Stomach (tissue), 9 donors: ENCODE data around the gene FOXM1. TPM values are rescaled to one million over a fixed set of nuclear protein-coding genes. Genes with fewer than 3 reads are reported as not detected.

Source experiments
- DNase-seq, 2 donors: peaks; one replicate each; pipeline versions ENCODE4 v3.0.0 to v3.0.0-alpha.2; 2013 to 2019
- H3K27ac ChIP-seq, 5 donors: fragments of 200-600 bp in 4 of 5; sonication (generic) in 4 of 5; one replicate each; pipeline ENCODE4 v1.5.1; 2013 to 2019; ENCODE audit warnings: mild to moderate bottlenecking in 1 of 5, moderate library complexity in 1 of 5
- H3K27me3 ChIP-seq, 3 donors: fragments of 200-600 bp; sonication (generic); one replicate each; pipeline ENCODE4 v1.5.1; 2017 to 2019; ENCODE audit warnings: mixed run types in 1 of 3
- H3K36me3 ChIP-seq, 4 donors: fragments of 200-600 bp; sonication (generic); 1 replicate in 3 of 4; 2 replicates in 1 of 4; pipeline ENCODE4 v1.5.1; 2016 to 2019
- H3K4me1 ChIP-seq, 4 donors: fragments of 200-600 bp; sonication (generic); one replicate each; pipeline ENCODE4 v1.5.1; 2016 to 2019
- H3K4me3 ChIP-seq, 4 donors: fragments of 200-600 bp; sonication (generic) in 3 of 4; one replicate each; pipeline ENCODE4 v1.5.1; 2016 to 2019; ENCODE audit warnings: mild to moderate bottlenecking in 1 of 4
- H3K9me3 ChIP-seq, 4 donors: fragments of 200-600 bp; sonication (generic); one replicate each; pipeline ENCODE4 v1.5.1; 2016 to 2019
- EP300 ChIP-seq: sonication (generic); formaldehyde crosslinking; IDR thresholded peaks from one replicate; pipeline ENCODE4 v1.6.1; 2017; ENCODE audit warnings: antibody characterized with exemption
- POLR2A ChIP-seq, 4 donors: fragments of 450-650 bp; IDR thresholded peaks; one replicate each; pipeline ENCODE4 v1.6.1; 2016; ENCODE audit warnings: antibody characterized with exemption in 4 of 4, control low read depth in 2 of 4, mild to moderate bottlenecking in 1 of 4, moderate library complexity in 1 of 4
- POLR2AphosphoS5 ChIP-seq, 3 donors: sonication (generic); formaldehyde crosslinking; IDR thresholded peaks; one replicate each; pipeline ENCODE4 v1.6.1; 2016; ENCODE audit warnings: antibody characterized with exemption in 3 of 3
- WGBS, 5 donors: extraction: QIAGEN DNeasy Blood & Tissue Kit in 3 of 5; methylation state at CpG; one replicate each; pipeline versions ENCODE4 v1.1.5 to v1.1.7; 2013 to 2018; 5-methylcytosine and 5-hydroxymethylcytosine counted together
- intact Hi-C: fragments of 100-400 bp; cut with DNase I; formaldehyde crosslinking; loops from one replicate; pipeline ENCODE4 v1.15.1; 2023; ENCODE audit warnings: low total_unique reads
- polyA plus RNA-seq, 3 donors: library from polyadenylated mRNA; stranded (reverse); fragments of 200-250 nt; gene quantifications; one replicate each; pipeline ENCODE4 v1.2.3, GENCODE V29; 2013
- total RNA-seq, 5 donors: library from RNA; depleted of rRNA; stranded (reverse); fragments of >200 nt; gene quantifications; one replicate each; pipeline versions ENCODE4 v1.1.0 to v1.2.3, GENCODE V29; 2014 to 2016
- TF ChIP-seq, protein P1 (sequence below), 7 experiments: fragments of 450-650 bp in 4 of 7; fragments of 200-600 bp in 3 of 7; sonication (generic) in 3 of 7; IDR thresholded peaks; one replicate each; pipeline ENCODE4 v1.5.1; 2016 to 2019; ENCODE audit warnings: antibody characterized with exemption in 7 of 7, control low read depth in 2 of 7, mild to moderate bottlenecking in 1 of 7
- donor health status: healthy with polysubstance abuse.
- donor health status: Bipolar disorder and iron deficiency.
- donor health status: healthy.

Gene FOXM1
- total and polyA plus RNA-seq, 8 donors, result 3.5 to 23.2 (median 7.6) TPM; not detected in 1

DNA sequence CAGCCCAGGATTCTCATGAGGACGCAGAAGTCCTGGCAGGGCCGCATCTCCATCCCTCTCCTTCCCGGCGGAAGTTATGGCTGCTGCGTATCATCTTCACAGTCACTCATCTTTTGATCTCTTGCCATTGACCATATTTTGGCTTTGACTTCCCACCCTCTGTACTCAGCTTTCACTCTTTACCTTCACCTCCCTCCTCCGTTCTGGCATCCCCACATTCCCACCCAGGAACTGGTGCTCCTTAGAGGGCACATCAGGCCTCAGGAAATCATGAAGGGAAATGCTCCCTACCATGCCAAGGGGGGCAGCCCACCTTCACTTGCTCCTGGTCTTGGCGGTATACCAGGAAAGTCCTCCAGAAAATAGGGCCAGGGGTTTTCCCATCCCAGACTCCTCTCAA lies 21.4 kb downstream of the FOXM1 start:
- Histone ChIP-seq H3K4me3 (no peak overlapping the region), H3K36me3 (peaks cover 0 to 37% (median 14%) of the 10 kb centered on the region in 4 donors), H3K27me3 (no peaks in the 10 kb centered on the region), H3K4me1 (no peaks in the 10 kb centered on the region), H3K27ac (no peak overlapping the region), H3K9me3 (no peaks in the 10 kb centered on the region)
- no peak for TF ChIP-seq POLR2A (IDR thresholded peaks at IDR 0.05)
- TF ChIP-seq EP300, result no peak
- TF ChIP-seq, protein P1, sequence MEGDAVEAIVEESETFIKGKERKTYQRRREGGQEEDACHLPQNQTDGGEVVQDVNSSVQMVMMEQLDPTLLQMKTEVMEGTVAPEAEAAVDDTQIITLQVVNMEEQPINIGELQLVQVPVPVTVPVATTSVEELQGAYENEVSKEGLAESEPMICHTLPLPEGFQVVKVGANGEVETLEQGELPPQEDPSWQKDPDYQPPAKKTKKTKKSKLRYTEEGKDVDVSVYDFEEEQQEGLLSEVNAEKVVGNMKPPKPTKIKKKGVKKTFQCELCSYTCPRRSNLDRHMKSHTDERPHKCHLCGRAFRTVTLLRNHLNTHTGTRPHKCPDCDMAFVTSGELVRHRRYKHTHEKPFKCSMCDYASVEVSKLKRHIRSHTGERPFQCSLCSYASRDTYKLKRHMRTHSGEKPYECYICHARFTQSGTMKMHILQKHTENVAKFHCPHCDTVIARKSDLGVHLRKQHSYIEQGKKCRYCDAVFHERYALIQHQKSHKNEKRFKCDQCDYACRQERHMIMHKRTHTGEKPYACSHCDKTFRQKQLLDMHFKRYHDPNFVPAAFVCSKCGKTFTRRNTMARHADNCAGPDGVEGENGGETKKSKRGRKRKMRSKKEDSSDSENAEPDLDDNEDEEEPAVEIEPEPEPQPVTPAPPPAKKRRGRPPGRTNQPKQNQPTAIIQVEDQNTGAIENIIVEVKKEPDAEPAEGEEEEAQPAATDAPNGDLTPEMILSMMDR (IDR thresholded peaks at IDR 0.05), result no peak
- no peak for TF ChIP-seq POLR2AphosphoS5 (IDR thresholded peaks at IDR 0.05)
- 86 to 99% (median 93%) methylated on average over 7 of the region's 7 CpGs for WGBS, 5 donors
- intact Hi-C loops, result loop anchor here (10.0 kb wide), 2 partner anchors 89 to 179 kb away; no protein-coding TSS in a partner anchor
- DNase-seq, result no peak

DNA sequence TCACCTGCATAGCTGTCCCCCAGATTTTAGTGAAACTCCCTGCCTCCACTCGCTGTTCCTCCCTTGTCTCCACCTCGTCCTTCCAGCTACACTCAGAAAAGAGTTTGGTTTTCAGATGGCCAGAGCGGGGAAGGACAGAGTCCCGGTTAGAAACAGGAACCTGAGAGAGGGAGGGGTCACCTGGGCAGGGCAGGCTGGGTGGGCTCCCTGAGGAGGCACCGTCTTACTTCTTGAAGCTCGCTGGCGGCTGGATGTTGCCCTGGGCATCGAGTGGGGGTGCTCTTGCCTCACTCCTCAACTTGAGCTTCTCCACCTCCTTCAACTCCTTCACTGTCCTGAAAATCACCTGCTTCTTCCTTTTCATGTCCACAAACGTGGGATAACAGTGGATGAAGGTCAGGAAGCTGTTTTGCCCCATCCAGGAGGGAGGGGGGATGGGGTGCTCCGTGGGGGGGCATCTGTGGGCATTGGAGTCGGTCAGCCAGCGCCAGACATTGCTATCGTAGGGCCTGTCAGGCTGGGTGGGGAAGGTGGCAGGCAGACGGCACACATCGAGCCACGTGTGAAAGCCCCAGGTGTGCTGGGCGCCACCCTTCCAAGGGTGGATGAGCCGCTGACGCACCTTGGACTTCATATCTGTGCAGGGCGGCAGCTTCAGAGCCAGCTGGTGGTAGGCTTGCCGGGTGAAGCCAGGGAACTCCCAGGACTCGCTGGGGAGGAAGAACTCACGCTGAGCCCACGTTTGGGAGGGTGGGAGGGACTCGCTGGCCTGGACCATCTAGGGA lies 22.1 kb downstream of the FOXM1 start:
- peak in 1 of 2 donors; percentile 71 for DNase-seq
- no peak for TF ChIP-seq POLR2AphosphoS5 (IDR thresholded peaks at IDR 0.05)
- TF ChIP-seq, protein P1 (IDR thresholded peaks at IDR 0.05), result no peak
- no peak for TF ChIP-seq EP300
- no peak for TF ChIP-seq POLR2A (IDR thresholded peaks at IDR 0.05)
- intact Hi-C loops, result loop anchor here (10.0 kb wide), 2 partner anchors 90 to 180 kb away; no protein-coding TSS in a partner anchor

DNA sequence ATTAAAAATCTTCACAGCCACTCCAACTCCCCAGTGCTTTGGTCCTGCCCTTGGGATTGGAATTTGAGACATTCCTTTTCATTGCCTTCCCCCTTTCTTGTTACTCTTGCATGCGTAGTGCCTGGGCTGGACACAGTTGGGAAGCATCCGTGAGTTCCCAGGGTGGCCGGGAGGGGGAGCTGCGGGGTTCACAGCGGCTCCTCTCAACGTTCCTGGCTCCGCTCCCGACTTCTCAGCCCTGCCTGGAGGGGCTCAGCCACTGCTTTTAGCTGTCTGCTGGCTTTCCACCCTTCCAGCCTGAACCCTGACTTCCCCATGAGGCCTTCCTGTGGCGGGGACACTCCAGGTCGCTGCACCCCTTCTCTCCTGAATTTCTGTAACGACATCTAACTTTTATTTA lies 23.3 kb downstream of the FOXM1 start:
- TF ChIP-seq POLR2AphosphoS5 (IDR thresholded peaks at IDR 0.05) (no peak), POLR2A (IDR thresholded peaks at IDR 0.05) (no peak)
- TF ChIP-seq, protein P1 (IDR thresholded peaks at IDR 0.05), result peak in 5 of 7 experiments; percentile 42 to 76 (median 66)
- H3K27ac ChIP-seq, result no peak overlapping the region
- H3K36me3 ChIP-seq, result peaks cover 0 to 18% (median 9%) of the 10 kb centered on the region in 4 donors
- peak; percentile 80 to 93 for DNase-seq
- intact Hi-C loops, result loop anchor here (10.0 kb wide), 2 partner anchors 91 to 181 kb away; no protein-coding TSS in a partner anchor
- WGBS, 5 donors, result 21 to 26% (median 21%) methylated on average over 11 of the region's 11 CpGs
- peaks cover 0 to 13% (median 0%) of the 10 kb centered on the region in 4 donors for H3K4me1 ChIP-seq
- no peaks in the 10 kb centered on the region for H3K9me3 ChIP-seq
- no peak overlapping the region for H3K4me3 ChIP-seq
- no peaks in the 10 kb centered on the region for H3K27me3 ChIP-seq

More for the DNA sequence above, 22.1 kb downstream of the FOXM1 start:
- Histone ChIP-seq H3K4me3 (no peak overlapping the region), H3K27ac (no peak overlapping the region), H3K36me3 (peaks cover 0 to 30% (median 14%) of the 10 kb centered on the region in 4 donors), H3K9me3 (no peaks in the 10 kb centered on the region), H3K4me1 (peaks cover 0 to 5% (median 0%) of the 10 kb centered on the region in 4 donors), H3K27me3 (no peaks in the 10 kb centered on the region)
- 74 to 87% (median 86%) methylated on average over 24 to 25 of the region's 25 CpGs for WGBS, 5 donors

GRCh38 chr12:2851931-2852330 lies 25.0 kb downstream of the FOXM1 start:
- DNase-seq, result no peak
- Histone ChIP-seq H3K4me3 (no peak overlapping the region), H3K27ac (no peak overlapping the region), H3K27me3 (no peaks in the 10 kb centered on the region), H3K4me1 (peaks cover 0 to 13% (median 0%) of the 10 kb centered on the region in 4 donors), H3K9me3 (no peaks in the 10 kb centered on the region), H3K36me3 (peaks cover 0 to 11% (median under 1%) of the 10 kb centered on the region in 4 donors)
- intact Hi-C loops, result loop anchor here (10.0 kb wide), 2 partner anchors 93 to 183 kb away; no protein-coding TSS in a partner anchor
- TF ChIP-seq, protein P1 (IDR thresholded peaks at IDR 0.05), result no peak
- TF ChIP-seq EP300 (no peak), POLR2A (IDR thresholded peaks at IDR 0.05) (no peak), POLR2AphosphoS5 (IDR thresholded peaks at IDR 0.05) (no peak)
- 89 to 97% (median 94%) methylated on average over 3 of the region's 3 CpGs for WGBS, 5 donors
